HK-2 (cell line): Measurements from ENCODE around the gene ADGRL1.
"Not testable (repeated sequence)": the region's sequence is repeated elsewhere in the genome, so short reads cannot be mapped to it uniquely, and the experiment has no call there.

Source experiments
- DNase-seq: peaks from one replicate; pipeline ENCODE4 v3.0.0-alpha.2; 2018; ENCODE audit not compliant: unreplicated experiment

The ADGRL1 gene

GRCh38 chr19:14205452-14206287 is at the start of gene ADGRL1:
ADGRL1 (minus strand) TSS chr19:14206169; CDS start chr19:14183602, 22,567 bp downstream.
- DNase-seq: not testable (repeated sequence)

DNA sequence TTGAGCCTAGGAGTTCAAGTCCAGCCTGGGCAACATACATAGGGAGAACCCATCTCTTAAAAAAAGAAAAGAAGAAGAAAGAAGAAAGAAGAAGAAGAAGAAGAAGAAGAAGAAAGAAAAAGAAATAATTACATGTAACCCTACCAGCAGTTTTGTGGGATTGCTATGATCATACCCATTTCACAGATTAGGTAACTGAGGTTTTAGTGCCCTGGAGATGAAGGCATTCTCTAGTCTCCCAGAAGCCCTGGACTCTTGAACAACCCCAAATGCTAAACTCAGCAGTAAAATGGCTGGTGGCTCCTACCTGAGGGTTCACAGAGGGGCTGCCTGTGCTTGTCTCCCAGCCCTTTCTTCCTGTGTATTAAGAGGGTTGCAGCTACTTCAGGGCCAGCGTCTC is 49.3 kb upstream of the ADGRL1 start:
- DNase-seq: not testable (repeated sequence)

GRCh38 chr19:14253822-14254599 is 48.0 kb upstream of the ADGRL1 start:
- not testable (repeated sequence) for DNase-seq

DNA sequence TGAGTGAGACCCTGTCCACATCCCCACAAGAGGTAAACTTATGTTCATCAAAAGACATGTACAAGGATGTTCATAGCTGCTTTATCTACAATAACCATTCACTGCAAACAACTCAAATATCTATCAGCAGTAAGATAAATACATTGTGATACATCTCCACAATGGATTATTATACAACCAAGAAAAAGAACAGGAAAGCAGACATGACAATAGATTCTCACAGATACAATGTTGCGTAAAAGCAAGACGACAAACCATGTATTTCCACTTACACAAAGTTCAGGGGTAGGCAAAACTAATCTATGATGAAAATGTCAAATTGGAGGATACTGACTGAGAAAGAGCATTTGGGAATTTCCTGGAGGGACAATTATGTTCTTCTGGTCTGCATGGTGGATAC is 46.2 kb upstream of the ADGRL1 start:
- DNase-seq: not testable (repeated sequence)

GRCh38 chr19:14250870-14251269 is 44.9 kb upstream of the ADGRL1 start:
- DNase-seq: no peak

DNA sequence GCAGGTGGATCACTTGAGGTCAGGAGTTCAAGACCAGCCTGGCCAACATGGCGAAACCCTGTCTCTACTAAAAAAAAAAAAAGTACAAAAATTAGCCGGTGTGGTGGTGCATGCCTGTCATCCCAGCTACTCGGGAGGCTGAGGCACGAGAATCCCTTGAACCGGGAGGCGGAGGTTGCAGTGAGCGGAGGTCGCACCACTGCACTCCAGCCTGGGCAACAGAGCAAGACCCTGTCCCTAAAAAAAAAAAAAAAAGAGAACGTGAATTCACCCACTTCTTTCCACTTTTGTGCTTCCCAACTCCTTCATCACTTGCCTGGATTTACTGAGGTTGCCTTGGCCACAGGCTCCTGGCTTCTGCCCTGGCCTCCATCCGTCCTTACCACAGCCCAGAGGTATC is 44.3 kb upstream of the ADGRL1 start:
- not testable (repeated sequence) for DNase-seq

DNA sequence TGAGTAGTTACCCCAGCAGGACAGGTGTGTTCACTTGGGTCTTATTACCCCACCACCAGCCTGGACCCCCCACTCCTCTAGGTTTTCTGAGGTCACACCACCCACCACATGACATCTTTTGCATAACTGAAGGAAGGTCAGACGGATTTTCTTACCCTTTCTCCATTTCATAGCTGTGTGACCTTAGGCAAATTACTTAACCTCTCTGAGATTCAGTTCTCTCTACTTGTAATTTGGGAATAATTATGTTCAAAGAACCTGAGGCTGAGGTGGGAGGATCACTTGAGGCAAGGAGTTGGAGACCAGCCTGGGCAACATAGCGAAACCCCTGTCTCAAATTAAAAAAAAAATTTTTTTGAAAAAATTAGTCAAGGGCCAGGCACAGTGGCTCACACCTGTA is 43.9 kb upstream of the ADGRL1 start:
- not testable (repeated sequence) for DNase-seq

- not testable (repeated sequence) for DNase-seq
These were observed 43.2 kb upstream of the ADGRL1 start for GRCh38 chr19:14249012-14249754.

GRCh38 chr19:14248578-14249011 is 42.6 kb upstream of the ADGRL1 start:
- no peak for DNase-seq

GRCh38 chr19:14247548-14248471 is 41.8 kb upstream of the ADGRL1 start:
- not testable (repeated sequence) for DNase-seq

DNA sequence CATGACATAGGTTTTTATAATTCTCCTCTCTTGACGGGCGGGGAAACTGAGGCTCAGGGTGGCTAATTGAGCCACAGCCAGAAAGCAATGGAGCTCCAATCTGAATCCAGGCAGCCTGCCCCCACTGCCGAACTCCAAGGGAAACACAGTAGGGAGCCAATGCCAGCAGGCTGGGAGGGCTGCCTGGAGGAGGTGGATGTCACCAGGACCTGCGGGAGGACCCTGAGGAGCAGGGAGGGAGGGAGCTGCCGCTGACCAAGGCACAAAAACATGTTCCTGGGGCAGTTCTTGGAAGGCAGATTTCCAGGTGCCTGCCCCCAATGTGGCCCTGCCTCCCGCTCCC is 41.2 kb upstream of the ADGRL1 start:
- DNase-seq: not testable (repeated sequence)

DNA sequence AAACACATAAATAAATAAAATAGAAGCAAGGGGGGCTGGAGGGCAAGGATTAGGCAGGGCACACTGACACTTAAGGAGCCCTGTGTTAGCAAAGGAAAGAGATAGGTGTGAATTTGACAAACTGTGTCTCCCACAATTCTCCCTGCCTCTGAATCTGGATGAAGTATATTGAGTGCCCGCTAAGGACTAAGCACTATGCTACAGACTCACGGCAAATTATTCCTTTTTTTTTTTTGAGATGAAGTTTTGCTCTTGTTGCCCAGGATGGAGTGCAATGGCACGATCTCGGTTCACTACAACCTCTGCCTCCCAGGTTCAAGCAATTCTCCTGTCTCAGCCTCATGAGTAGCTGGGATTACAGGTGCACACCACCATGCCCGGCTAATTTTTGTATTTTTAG is 38.4 kb upstream of the ADGRL1 start:
- not testable (repeated sequence) for DNase-seq

GRCh38 chr19:14243718-14244117 is 37.7 kb upstream of the ADGRL1 start:
- not testable (repeated sequence) for DNase-seq

DNA sequence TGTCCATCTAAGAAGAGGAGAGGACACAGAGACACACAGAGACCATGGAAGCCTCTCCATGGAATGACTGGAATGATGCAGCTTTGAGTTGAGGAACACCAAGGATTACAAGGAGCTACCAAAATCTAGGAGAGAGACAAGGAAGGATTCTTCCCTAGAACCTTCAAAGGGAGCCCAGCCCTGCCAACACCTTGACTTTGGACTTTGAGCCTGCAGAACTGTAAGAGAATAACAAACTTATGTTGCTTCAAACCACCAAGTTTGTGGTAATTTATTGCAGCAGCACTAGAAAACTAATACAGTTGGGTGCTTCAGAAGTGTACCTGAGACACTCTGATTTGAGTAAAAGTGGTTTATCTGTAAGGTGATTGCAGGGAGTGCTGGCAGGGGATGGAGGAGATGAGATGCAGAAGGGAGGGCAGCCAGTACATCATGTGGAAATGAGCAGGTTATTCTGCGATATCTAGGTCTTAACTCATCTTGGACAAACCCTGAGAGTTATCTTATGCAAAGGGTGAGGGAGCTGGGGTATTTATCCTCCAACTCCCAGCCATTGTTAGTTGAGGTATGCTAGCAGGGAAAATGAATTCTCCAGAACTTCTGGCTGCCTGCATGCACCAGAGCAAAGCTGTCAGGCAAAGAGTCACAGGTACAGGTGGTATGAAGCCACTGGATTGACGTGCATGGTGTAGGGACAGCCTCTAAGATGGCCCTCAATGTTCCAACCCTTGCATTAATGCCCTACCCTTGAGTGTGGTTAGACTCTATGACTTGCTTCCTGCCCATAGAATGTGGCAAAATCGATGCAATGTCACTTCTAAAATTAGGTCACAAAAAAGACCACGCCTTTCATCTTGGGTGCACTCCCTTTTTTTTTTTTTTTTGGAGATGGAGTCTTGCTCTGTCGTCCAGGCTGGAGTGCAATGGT is 31.3 kb upstream of the ADGRL1 start:
- DNase-seq: no peak

DNA sequence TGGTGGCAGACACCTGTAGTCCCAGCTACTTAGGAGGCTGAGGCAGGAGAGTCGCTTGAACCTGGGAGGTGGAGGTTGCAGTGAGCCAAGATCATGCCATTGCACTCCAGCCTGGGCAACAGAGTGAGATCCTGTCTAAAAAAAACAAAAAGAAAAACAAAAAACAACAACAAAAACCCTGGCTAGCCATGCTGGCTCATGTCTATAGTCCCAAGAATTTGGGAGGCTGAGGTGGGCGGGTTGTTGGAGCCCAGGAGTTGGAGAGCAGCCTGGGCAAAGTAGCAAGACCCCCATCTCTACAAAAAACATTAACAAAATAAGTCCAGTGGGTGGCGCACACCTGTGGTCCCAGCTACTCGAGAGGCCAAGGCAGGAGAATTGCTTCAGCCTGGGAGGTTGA is 27.0 kb upstream of the ADGRL1 start:
- not testable (repeated sequence) for DNase-seq

GRCh38 chr19:14228446-14229071 is 22.6 kb upstream of the ADGRL1 start:
- not testable (repeated sequence) for DNase-seq

DNA sequence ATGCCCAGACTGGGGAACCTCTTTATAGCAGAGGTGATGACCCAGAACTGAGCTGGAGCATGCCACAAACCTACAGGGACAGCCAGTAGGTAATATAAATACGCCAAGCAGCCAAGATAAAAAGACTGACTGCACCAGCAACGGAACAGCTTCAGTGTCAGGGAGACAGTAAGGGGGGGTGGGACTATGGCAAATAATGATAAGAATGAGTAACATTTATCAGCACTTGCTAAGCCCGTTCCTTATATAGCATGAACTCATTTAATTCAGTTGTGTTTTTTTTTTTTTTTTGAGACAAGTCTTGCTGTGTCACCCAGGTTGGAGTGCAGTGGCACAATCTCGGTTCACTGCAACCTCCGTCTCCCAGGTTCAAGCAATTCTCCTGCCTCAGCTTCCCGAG is 20.5 kb upstream of the ADGRL1 start:
- DNase-seq: not testable (repeated sequence)

- DNase-seq: no peak
These were observed 16.9 kb upstream of the ADGRL1 start for GRCh38 chr19:14222886-14223285.

GRCh38 chr19:14221345-14221744 is 15.4 kb upstream of the ADGRL1 start:
- peak; percentile 57 for DNase-seq
